Adrenal gland (tissue), 12 donors: ENCODE results near the gene IFNAR1. TPM values are rescaled to one million over a fixed set of nuclear protein-coding genes. Genes with fewer than 3 reads are reported as not detected.

Source experiments
- DNase-seq, 7 donors: peaks; one replicate each; pipeline ENCODE4 v3.0.0-alpha.2; 2019 to 2020
- H3K27ac ChIP-seq, 5 donors: fragments of 200-600 bp; sonication (generic) in 4 of 5; 1 replicate in 3 of 5; 2 replicates in 2 of 5; pipeline versions ENCODE4 v1.5.1 to v1.8.0; 2016 to 2020; ENCODE audit warnings: mild to moderate bottlenecking in 1 of 5
- H3K27me3 ChIP-seq: fragments of 200-600 bp; 2 replicates; pipeline ENCODE4 v1.8.0; 2021
- H3K36me3 ChIP-seq, 2 donors: fragments of 200-600 bp; replicated peaks in 1 of 2; 1 replicate in 1 of 2; 2 replicates in 1 of 2; pipeline versions ENCODE4 v1.5.1 to v1.8.0; 2018 to 2022
- H3K4me1 ChIP-seq, 2 donors: fragments of 200-600 bp; replicated peaks in 1 of 2; 1 replicate in 1 of 2; 2 replicates in 1 of 2; pipeline versions ENCODE4 v1.5.1 to v1.8.0; 2018 to 2021
- H3K4me3 ChIP-seq, 4 donors: fragments of 200-600 bp; sonication (generic) in 3 of 4; one replicate each; pipeline ENCODE4 v1.5.1; 2016 to 2018
- H3K9me3 ChIP-seq, 3 donors: fragments of 200-600 bp; sonication (generic) in 1 of 3; replicated peaks in 1 of 3; 1 replicate in 2 of 3; 2 replicates in 1 of 3; pipeline versions ENCODE4 v1.5.1 to v1.8.0; 2016 to 2021
- CTCF ChIP-seq, 6 experiments: fragments of 450-650 bp in 4 of 6; fragments of 200-600 bp in 2 of 6; sonication (generic) in 1 of 6; IDR thresholded peaks; 1 replicate in 5 of 6; 2 replicates in 1 of 6; pipeline versions ENCODE4 v1.5.1 to v1.8.0; 2016 to 2021; ENCODE audit warnings: antibody characterized with exemption in 6 of 6, mild to moderate bottlenecking in 2 of 6, moderate library complexity in 1 of 6
- POLR2A ChIP-seq, 2 donors: fragments of 450-650 bp; IDR thresholded peaks; one replicate each; pipeline ENCODE4 v1.6.1; 2017; ENCODE audit warnings: antibody characterized with exemption in 2 of 2, mild to moderate bottlenecking in 2 of 2, moderate library complexity in 1 of 2
- WGBS, 4 donors: extraction: QIAGEN DNeasy Blood & Tissue Kit in 2 of 4; methylation state at CpG; one replicate each; pipeline versions ENCODE4 v1.1.5 to v1.1.7; 2013 to 2017; 5-methylcytosine and 5-hydroxymethylcytosine counted together
- intact Hi-C, 2 donors: fragments of 100-400 bp; cut with DNase I; formaldehyde crosslinking; loops; one replicate each; pipeline versions ENCODE4 v1.14.1 to v1.15.0; 2022 to 2023
- polyA plus RNA-seq, 3 donors: library from polyadenylated mRNA; stranded (reverse); fragments of 200-250 nt in 2 of 3; fragments of 350-450 nt in 1 of 3; fragmentation: Illumina TruSeq in 1 of 3; extraction: RNeasy Lipid Tissue Mini Kit (QIAGEN cat#74804) in 1 of 3; gene quantifications; one replicate each; pipeline ENCODE4 v1.2.3, GENCODE V29; 2013 to 2014
- total RNA-seq, 9 donors: library from RNA; depleted of rRNA in 4 of 9; stranded (reverse); fragments of >200 nt in 4 of 9; fragments of 120-200 nt in 1 of 9; fragmentation: NEBNext Ultra II Directional in 1 of 9; extraction: Animal tissue kit (Norgen Biotek cat#: 25700) in 1 of 9; gene quantifications; one replicate each; pipeline versions ENCODE4 v1.1.0 to v1.2.4, GENCODE V29; 2013 to 2023
- donor health status: healthy with polysubstance abuse.
- donor health status: Bipolar disorder and iron deficiency.
- donor health status: DM: yes; HTN: yes; CAD: no.
- donor health status: DM: no; HTN: no; CAD: no.
- donor health status: DM: no; HTN: no; CAD: no.
- donor health status: DM: yes; HTN: yes; CAD: no.

Gene IFNAR1
- total and polyA plus RNA-seq, 12 donors = 7.3 to 71.2 (median 32.8) TPM

GRCh38 chr21:33368124-33368523 lies 43.4 kb downstream of the IFNAR1 start:
- TF ChIP-seq POLR2A (IDR thresholded peaks at IDR 0.05) = no peak
- TF ChIP-seq CTCF (IDR thresholded peaks at IDR 0.05) = no peak
- DNase-seq = peak in 1 of 7 donors; percentile 9
- Histone ChIP-seq H3K27ac (no peak overlapping the region), H3K36me3 (no peaks in the 10 kb centered on the region), H3K4me3 (no peak overlapping the region), H3K27me3 (no peaks in the 10 kb centered on the region), H3K9me3 (peaks cover 0 to 10% (median 0%) of the 10 kb centered on the region in 3 donors), H3K4me1 (no peaks in the 10 kb centered on the region)
- intact Hi-C loops = loop anchor here in 1 of 2 donors (10.0 kb wide), 1 partner anchor 67 kb away; no protein-coding TSS in a partner anchor
- WGBS, 4 donors = 77 to 93% (median 84%) methylated on average over 4 of the region's 4 CpGs

DNA sequence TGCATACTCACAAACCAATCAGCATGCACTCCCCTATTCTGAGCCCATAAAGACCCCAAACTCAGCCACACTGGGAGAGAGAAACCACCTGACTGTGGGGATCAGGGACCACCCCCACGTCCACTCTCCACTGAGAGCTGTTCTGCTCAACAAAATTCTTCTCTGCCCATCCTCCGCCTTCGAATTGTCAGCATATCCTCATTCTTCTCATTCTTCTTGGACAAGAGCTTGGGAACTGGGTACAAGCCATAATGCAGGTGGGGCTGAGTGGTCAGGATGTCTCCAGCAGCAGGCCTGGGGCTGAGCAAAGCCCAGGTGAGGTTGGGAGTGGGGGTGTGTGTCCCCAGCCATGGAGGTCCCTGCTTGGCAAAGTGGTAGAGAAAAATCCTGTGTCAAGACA lies 43.8 kb downstream of the IFNAR1 start:
- no peaks in the 10 kb centered on the region for H3K4me1 ChIP-seq

GRCh38 chr21:33369586-33369985 lies 44.8 kb downstream of the IFNAR1 start:
- intact Hi-C loops = loop anchor here in 1 of 2 donors (10.0 kb wide), 1 partner anchor 65 kb away; no protein-coding TSS in a partner anchor
- Histone ChIP-seq H3K4me3 (no peak overlapping the region), H3K9me3 (peaks cover 0 to 10% (median 0%) of the 10 kb centered on the region in 3 donors), H3K36me3 (no peaks in the 10 kb centered on the region), H3K4me1 (peaks cover 0 to 4% of the 10 kb centered on the region in 2 donors), H3K27ac (no peak overlapping the region), H3K27me3 (no peaks in the 10 kb centered on the region)
- DNase-seq = peak in 1 of 7 donors; percentile 25
- WGBS, 4 donors = 87 to 100% (median 92%) methylated on average over 1 of the region's 1 CpG
- no peak for TF ChIP-seq CTCF (IDR thresholded peaks at IDR 0.05)
- no peak for TF ChIP-seq POLR2A (IDR thresholded peaks at IDR 0.05)

More for the DNA sequence above, 43.8 kb downstream of the IFNAR1 start:
- intact Hi-C loops = loop anchor here in 1 of 2 donors (10.0 kb wide), 1 partner anchor 66 kb away; no protein-coding TSS in a partner anchor
- Histone ChIP-seq H3K27me3 (no peaks in the 10 kb centered on the region), H3K36me3 (no peaks in the 10 kb centered on the region), H3K4me3 (no peak overlapping the region), H3K27ac (no peak overlapping the region), H3K9me3 (peaks cover 0 to 10% (median 0%) of the 10 kb centered on the region in 3 donors)
- 86 to 89% (median 87%) methylated on average over 3 of the region's 3 CpGs for WGBS, 4 donors
- TF ChIP-seq CTCF (IDR thresholded peaks at IDR 0.05) (no peak), POLR2A (IDR thresholded peaks at IDR 0.05) (no peak)
- DNase-seq = no peak

DNA sequence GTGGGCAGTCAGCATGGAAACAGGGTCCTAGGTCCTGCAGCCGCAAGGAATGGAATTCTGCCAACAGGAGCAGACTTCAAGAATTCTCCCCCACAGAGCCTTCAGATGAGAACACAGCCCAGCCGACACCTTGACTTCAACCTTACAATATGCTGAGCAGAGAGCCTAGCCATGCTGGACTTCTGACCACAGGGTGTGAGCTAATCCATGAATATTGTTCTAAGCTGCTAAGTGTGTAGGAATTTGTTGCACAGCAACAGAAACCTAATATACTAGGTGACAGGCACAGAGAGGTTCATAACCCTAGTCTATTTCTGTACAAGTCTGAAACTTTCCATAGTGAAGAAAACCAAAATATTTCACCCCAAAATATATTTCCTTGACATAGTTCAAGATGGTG lies 45.5 kb downstream of the IFNAR1 start:
- WGBS, 4 donors = 80 to 97% (median 95%) methylated on average over 2 of the region's 2 CpGs; no CpG with 5 or more reads in 1 of the 4 donors
- intact Hi-C loops = loop anchor here (5.0 to 10.0 kb wide), 2 partner anchors 166 to 168 kb away; no protein-coding TSS in a partner anchor
- Histone ChIP-seq H3K9me3 (peaks cover 0 to 10% (median 0%) of the 10 kb centered on the region in 3 donors), H3K4me3 (no peak overlapping the region), H3K27ac (no peak overlapping the region), H3K27me3 (no peaks in the 10 kb centered on the region), H3K36me3 (no peaks in the 10 kb centered on the region), H3K4me1 (peaks cover 0 to 5% of the 10 kb centered on the region in 2 donors)
- TF ChIP-seq CTCF (IDR thresholded peaks at IDR 0.05) (no peak), POLR2A (IDR thresholded peaks at IDR 0.05) (no peak)
- DNase-seq = peak in 1 of 7 donors; percentile 24
